Measurements from ENCODE around the gene DAPK2. TPM values are rescaled to one million over a fixed set of nuclear protein-coding genes. Genes with fewer than 3 reads are reported as not detected.
A peak's percentile ranks its signal among the peaks of the same experiment; 100 is the strongest.

Gene DAPK2
- total and polyA plus RNA-seq, 2 donors from 2014 or later = 3.0 to 3.8 TPM

DNA sequence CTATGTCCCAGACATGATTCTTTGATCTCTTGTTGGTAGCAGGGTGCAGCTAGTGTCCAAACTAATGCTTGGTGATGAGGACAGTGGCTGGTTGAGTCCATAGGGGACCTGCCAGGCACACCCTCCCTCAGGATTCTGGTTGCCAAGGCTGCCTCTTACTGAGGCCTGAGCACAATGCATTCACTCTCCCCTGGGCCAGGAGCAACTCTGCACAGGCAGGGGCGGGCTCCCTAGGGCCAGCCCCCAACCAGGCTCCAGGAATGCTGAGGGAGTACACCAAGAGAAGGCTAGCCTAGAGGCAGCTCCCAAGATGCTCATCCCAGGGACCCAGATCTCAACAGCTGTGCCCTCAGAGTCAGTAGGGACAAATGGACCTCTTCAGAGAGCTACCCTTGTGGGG is 166.3 kb downstream of the DAPK2 start:
- TF ChIP-seq, protein P1, sequence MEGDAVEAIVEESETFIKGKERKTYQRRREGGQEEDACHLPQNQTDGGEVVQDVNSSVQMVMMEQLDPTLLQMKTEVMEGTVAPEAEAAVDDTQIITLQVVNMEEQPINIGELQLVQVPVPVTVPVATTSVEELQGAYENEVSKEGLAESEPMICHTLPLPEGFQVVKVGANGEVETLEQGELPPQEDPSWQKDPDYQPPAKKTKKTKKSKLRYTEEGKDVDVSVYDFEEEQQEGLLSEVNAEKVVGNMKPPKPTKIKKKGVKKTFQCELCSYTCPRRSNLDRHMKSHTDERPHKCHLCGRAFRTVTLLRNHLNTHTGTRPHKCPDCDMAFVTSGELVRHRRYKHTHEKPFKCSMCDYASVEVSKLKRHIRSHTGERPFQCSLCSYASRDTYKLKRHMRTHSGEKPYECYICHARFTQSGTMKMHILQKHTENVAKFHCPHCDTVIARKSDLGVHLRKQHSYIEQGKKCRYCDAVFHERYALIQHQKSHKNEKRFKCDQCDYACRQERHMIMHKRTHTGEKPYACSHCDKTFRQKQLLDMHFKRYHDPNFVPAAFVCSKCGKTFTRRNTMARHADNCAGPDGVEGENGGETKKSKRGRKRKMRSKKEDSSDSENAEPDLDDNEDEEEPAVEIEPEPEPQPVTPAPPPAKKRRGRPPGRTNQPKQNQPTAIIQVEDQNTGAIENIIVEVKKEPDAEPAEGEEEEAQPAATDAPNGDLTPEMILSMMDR (IDR thresholded peaks at IDR 0.05; ENCODE audit: borderline replicate concordance, extremely low read depth, insufficient read depth) = no peak
- no peak for FAIRE-seq
- DNase-seq = peak in 1 of 5 donors; percentile 20
- Histone ChIP-seq H3K36me3 (ENCODE audit: control insufficient read depth in 2 of 3, insufficient read depth in 3 of 3, low read length in 3 of 3) (no peaks in the 10 kb centered on the region), H3K27ac (ENCODE audit: low read depth in 2 of 2, low read length in 2 of 2) (no peak overlapping the region), H3K9ac (ENCODE audit: low read length in 3 of 3) (no peak overlapping the region), H3K27me3 (ENCODE audit: control insufficient read depth, insufficient read depth, low read length) (no peaks in the 10 kb centered on the region), H3K4me3 (ENCODE audit: low read length in 3 of 3) (no peak overlapping the region), H3K4me1 (ENCODE audit: control insufficient read depth in 2 of 3, insufficient read depth in 2 of 3, low read depth in 1 of 3, low read length in 3 of 3) (peaks cover 0 to 5% (median 0%) of the 10 kb centered on the region in 3 donors), H3K9me3 (ENCODE audit: control insufficient read depth in 2 of 3, insufficient read depth in 1 of 3, low read length in 3 of 3) (no peaks in the 10 kb centered on the region)
- intact Hi-C loops (cut with DNase I) = no loop called here

DNA sequence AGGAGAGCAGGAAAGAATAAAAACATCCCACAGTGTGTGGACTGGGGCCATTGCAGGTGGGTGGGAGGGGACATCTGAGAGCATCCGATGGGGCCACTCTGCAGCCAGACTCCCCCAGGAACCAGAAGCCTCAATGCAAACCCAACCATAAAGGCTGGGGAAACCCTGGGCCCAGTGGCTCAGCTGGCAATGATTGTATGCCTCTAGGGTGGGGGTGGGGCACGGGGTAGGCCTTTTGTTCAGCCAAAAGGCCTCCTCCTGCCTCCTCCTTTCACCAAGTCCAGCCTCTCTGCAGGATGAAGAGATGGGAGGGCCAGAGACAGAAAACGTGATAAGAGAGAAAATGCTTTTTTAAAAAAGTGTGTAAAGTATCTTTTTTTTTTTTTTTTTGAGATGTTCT is 167.1 kb downstream of the DAPK2 start:
- no peaks in the 10 kb centered on the region for H3K36me3 ChIP-seq (ENCODE audit: control insufficient read depth in 2 of 3, insufficient read depth in 3 of 3, low read length in 3 of 3)
- intact Hi-C loops (cut with DNase I) = no loop called here
- TF ChIP-seq, protein P1 (IDR thresholded peaks at IDR 0.05; ENCODE audit: borderline replicate concordance, extremely low read depth, insufficient read depth) = no peak
- no peak overlapping the region for H3K9ac ChIP-seq (ENCODE audit: low read length in 3 of 3)
- H3K27me3 ChIP-seq (ENCODE audit: control insufficient read depth, insufficient read depth, low read length) = no peaks in the 10 kb centered on the region
- peak in 1 of 5 donors; percentile 26 for DNase-seq
- H3K27ac ChIP-seq (ENCODE audit: low read depth in 2 of 2, low read length in 2 of 2) = no peak overlapping the region
- no peaks in the 10 kb centered on the region for H3K9me3 ChIP-seq (ENCODE audit: control insufficient read depth in 2 of 3, insufficient read depth in 1 of 3, low read length in 3 of 3)
- no peak overlapping the region for H3K4me3 ChIP-seq (ENCODE audit: low read length in 3 of 3)
- peaks cover 0 to 5% (median 0%) of the 10 kb centered on the region in 3 donors for H3K4me1 ChIP-seq (ENCODE audit: control insufficient read depth in 2 of 3, insufficient read depth in 2 of 3, low read depth in 1 of 3, low read length in 3 of 3)
- FAIRE-seq = no peak

DNA sequence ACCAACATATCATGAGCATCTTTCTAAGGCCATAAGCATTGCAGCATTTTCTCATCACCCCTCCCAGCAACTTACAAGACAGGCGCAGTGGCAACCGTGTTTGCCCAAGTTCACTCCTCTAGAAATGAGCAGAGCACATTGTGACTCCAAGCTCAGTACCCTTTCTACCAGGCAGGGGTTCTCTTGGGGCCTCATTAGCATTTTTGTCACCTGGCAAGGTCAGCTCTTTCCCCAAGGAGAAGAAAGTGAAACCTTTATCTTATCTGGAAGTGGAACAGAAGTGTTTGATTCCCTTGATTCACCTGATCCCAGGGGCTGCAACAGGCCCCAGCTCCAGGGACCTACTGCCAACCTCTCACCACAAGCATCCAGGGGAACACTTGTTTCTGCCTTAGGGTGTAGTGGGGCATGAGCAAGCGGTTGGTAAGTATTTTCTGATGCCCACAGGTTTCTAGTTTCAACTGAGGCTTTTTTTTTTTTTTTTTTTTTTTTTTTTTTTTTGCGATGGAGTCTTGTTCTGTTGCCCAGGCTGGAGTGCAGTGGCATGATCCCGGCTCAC is 168.5 kb downstream of the DAPK2 start:
- no peaks in the 10 kb centered on the region for H3K36me3 ChIP-seq (ENCODE audit: control insufficient read depth in 2 of 3, insufficient read depth in 3 of 3, low read length in 3 of 3)
- H3K27ac ChIP-seq (ENCODE audit: low read depth in 2 of 2, low read length in 2 of 2) = no peak overlapping the region
- FAIRE-seq (no peak), DNase-seq (peak in 1 of 5 donors; percentile 23)
- no peak overlapping the region for H3K9ac ChIP-seq (ENCODE audit: low read length in 3 of 3)
- TF ChIP-seq, protein P1 (IDR thresholded peaks at IDR 0.05; ENCODE audit: borderline replicate concordance, extremely low read depth, insufficient read depth) = no peak
- H3K4me1 ChIP-seq (ENCODE audit: control insufficient read depth in 2 of 3, insufficient read depth in 2 of 3, low read depth in 1 of 3, low read length in 3 of 3) = peaks cover 0 to 5% (median 0%) of the 10 kb centered on the region in 3 donors
- H3K4me3 ChIP-seq (ENCODE audit: low read length in 3 of 3) = no peak overlapping the region
- no peaks in the 10 kb centered on the region for H3K27me3 ChIP-seq (ENCODE audit: control insufficient read depth, insufficient read depth, low read length)
- intact Hi-C loops (cut with DNase I) = no loop called here
- H3K9me3 ChIP-seq (ENCODE audit: control insufficient read depth in 2 of 3, insufficient read depth in 1 of 3, low read length in 3 of 3) = no peaks in the 10 kb centered on the region

Data from kidney (tissue), 14 donors.